ENCODE measurements around the gene POLR2L. TPM values are rescaled to one million over a fixed set of nuclear protein-coding genes. Genes with fewer than 3 reads are reported as not detected.

The POLR2L gene
- total and polyA plus RNA-seq, 2 of the 13 experiments (the other 11 are each of a cell fraction or from before 2014, with no cell fraction given) = 104 to 114 TPM

- TF ChIP-seq ZNF773 (CRISPR knock-in tag; IDR thresholded peaks at IDR 0.05; ENCODE audit: borderline replicate concordance) (no peak), REST (IDR thresholded peaks at IDR 0.05; ENCODE audit: borderline replicate concordance in 1 of 2, low read depth in 1 of 2, low read length in 2 of 2) (no peak), ZSCAN21 (CRISPR knock-in tag; IDR thresholded peaks at IDR 0.05; ENCODE audit: borderline replicate concordance) (no peak), ZNF816 (CRISPR knock-in tag; IDR thresholded peaks at IDR 0.05; ENCODE audit: borderline replicate concordance) (no peak), KDM2A (CRISPR knock-in tag; IDR thresholded peaks at IDR 0.05; ENCODE audit: borderline replicate concordance, low read depth) (peak; percentile 17; the same call in 1 of the 2 replicates), POLR2G (IDR thresholded peaks at IDR 0.05; ENCODE audit: low read depth, low read length) (peak; percentile 46), ZFP90 (CRISPR knock-in tag; IDR thresholded peaks at IDR 0.05; ENCODE audit: borderline replicate concordance) (no peak), ZNF687 (CRISPR knock-in tag; IDR thresholded peaks at IDR 0.05) (peak; percentile 31), ZBTB38 (CRISPR knock-in tag; IDR thresholded peaks at IDR 0.05) (peak; percentile 47; the same call in 1 of the 2 replicates), HINFP (CRISPR knock-in tag; IDR thresholded peaks at IDR 0.05; ENCODE audit: low read depth) (no peak), ZNF605 (CRISPR knock-in tag; IDR thresholded peaks at IDR 0.05) (no peak), ZC3H13 (CRISPR knock-in tag; IDR thresholded peaks at IDR 0.05) (0 out of 2 replicates have a peak, but pooled peaks have one; percentile 59), AGO1 (IDR thresholded peaks at IDR 0.05; ENCODE audit: low read depth, low read length, poor library complexity, severe bottlenecking) (peak; percentile 73), RBM22 (optimal IDR thresholded peaks at IDR 0.05; ENCODE audit: low read length) (peak; percentile 73), ZNF737 (CRISPR knock-in tag; IDR thresholded peaks at IDR 0.05; ENCODE audit: borderline replicate concordance) (no peak), ZNF337 (CRISPR knock-in tag; IDR thresholded peaks at IDR 0.05; ENCODE audit: borderline replicate concordance, low read depth) (no peak)
Measured at GRCh38 chr11:813456-814096, 28.8 kb downstream of the POLR2L start (continued).
